Calu3 (cell line): ENCODE results near the gene CACHD1. TPM values are rescaled to one million over a fixed set of nuclear protein-coding genes. Genes with fewer than 3 reads are reported as not detected.

Experiments used
- BruUV-seq: library from RNA; stranded (reverse); fragments of 400-500 nt; replicated peaks from 2 replicates; lab custom pipeline; 2021; lab: Mats Ljungman, UMichigan
- CTCF ChIA-PET: fragments of 300-600 bp; sonication (Branson Sonifier 250); formaldehyde crosslinking; loops from one replicate; lab custom pipeline; 2022; ENCODE audit warnings: antibody characterized with exemption; lab: Charles Lee
- DNase-seq: peaks from one replicate; pipeline ENCODE4 v3.0.0; 2022
- H3K27ac Mint-ChIP-seq: one replicate; pipeline ENCODE4 v1.8.0; 2022; ENCODE audit warnings: mixed read lengths; ENCODE audit not compliant: unreplicated experiment
- H3K27me3 Mint-ChIP-seq: one replicate; pipeline ENCODE4 v1.8.0; 2022; ENCODE audit warnings: mixed read lengths; ENCODE audit not compliant: unreplicated experiment
- H3K36me3 Mint-ChIP-seq: one replicate; pipeline ENCODE4 v1.8.0; 2022; ENCODE audit warnings: mild to moderate bottlenecking, moderate library complexity, mixed read lengths; ENCODE audit not compliant: insufficient read depth, unreplicated experiment
- H3K4me1 Mint-ChIP-seq: one replicate; pipeline ENCODE4 v1.8.0; 2022; ENCODE audit warnings: mild to moderate bottlenecking, low read depth, mixed read lengths; ENCODE audit not compliant: unreplicated experiment
- H3K4me3 Mint-ChIP-seq: one replicate; pipeline ENCODE4 v1.8.0; 2022; ENCODE audit warnings: mild to moderate bottlenecking, low read depth, moderate library complexity, mixed read lengths; ENCODE audit not compliant: unreplicated experiment
- H3K9me3 Mint-ChIP-seq: one replicate; pipeline ENCODE4 v1.8.0; 2022; ENCODE audit warnings: low read depth, mixed read lengths; ENCODE audit not compliant: unreplicated experiment
- intact Hi-C: fragments of 100-400 bp; cut with micrococcal nuclease; formaldehyde crosslinking; loops from one replicate; pipeline ENCODE4 v1.10.0; 2022; ENCODE audit not compliant: unreplicated experiment
- total RNA-seq: library from RNA; stranded (reverse); gene quantifications from 2 replicates; pipeline ENCODE4 v1.2.3, GENCODE V29; 2022
- TF ChIP-seq, protein P1 (sequence below): fragments of 200-600 bp; IDR thresholded peaks from one replicate; pipeline ENCODE4 v1.8.0; 2022; ENCODE audit warnings: antibody characterized with exemption; ENCODE audit not compliant: unreplicated experiment

Gene CACHD1
- total RNA-seq, 1 experiment from 2014 or later = 3.5 TPM

DNA sequence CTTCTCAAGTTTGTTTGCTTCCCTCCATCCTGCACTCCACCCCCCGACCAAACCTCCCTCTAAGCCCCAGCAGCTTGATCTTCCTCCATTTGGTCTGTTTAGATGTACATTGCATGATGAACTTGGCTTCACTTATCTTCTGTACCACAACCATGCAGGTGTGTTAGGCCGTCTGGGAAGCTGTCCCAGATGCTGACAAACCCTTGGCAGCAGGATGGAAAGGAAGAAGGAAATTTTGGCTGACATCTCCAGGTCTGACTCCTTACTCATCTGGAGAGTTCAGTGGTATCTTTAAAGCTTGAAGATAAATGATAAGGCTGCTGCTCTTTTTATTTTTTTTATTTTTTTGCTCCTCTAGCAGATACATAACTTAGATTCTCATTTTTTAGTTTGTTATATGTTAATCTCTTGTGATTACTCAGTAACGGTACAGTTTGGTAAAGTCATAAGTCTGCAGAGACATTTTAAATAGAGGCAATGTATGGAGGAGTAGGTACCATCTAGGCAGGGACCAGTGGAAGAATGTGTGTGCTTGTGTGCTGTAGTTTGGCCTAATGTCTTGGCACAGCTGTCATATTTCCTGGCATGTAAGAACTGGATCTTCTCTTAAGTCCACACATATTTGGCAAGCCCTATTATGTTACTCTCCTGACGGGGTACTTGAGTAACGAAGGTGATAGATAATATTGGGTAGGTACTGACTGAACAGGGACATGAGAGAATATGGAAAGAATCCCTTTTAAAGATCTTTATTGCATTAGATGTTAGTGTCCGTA, 79.7 kb downstream of the CACHD1 start:
- Mint-ChIP-seq H3K4me3 (no peak overlapping the region), H3K27me3 (no peaks in the 10 kb centered on the region), H3K9me3 (no peaks in the 10 kb centered on the region), H3K27ac (no peak overlapping the region), H3K36me3 (no peaks in the 10 kb centered on the region), H3K4me1 (no peaks in the 10 kb centered on the region)
- intact Hi-C loops = loop anchor here (10.0 kb wide), 1 partner anchor 275 kb away; no protein-coding TSS in a partner anchor
- no TSS peak for BruUV-seq
- TF ChIP-seq, protein P1, sequence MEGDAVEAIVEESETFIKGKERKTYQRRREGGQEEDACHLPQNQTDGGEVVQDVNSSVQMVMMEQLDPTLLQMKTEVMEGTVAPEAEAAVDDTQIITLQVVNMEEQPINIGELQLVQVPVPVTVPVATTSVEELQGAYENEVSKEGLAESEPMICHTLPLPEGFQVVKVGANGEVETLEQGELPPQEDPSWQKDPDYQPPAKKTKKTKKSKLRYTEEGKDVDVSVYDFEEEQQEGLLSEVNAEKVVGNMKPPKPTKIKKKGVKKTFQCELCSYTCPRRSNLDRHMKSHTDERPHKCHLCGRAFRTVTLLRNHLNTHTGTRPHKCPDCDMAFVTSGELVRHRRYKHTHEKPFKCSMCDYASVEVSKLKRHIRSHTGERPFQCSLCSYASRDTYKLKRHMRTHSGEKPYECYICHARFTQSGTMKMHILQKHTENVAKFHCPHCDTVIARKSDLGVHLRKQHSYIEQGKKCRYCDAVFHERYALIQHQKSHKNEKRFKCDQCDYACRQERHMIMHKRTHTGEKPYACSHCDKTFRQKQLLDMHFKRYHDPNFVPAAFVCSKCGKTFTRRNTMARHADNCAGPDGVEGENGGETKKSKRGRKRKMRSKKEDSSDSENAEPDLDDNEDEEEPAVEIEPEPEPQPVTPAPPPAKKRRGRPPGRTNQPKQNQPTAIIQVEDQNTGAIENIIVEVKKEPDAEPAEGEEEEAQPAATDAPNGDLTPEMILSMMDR = no peak
- no peak for DNase-seq
- CTCF ChIA-PET = interaction anchor here (0.6 kb wide), 1 partner anchor 40 kb away, joined by 3 read pairs; no protein-coding TSS in a partner anchor

DNA sequence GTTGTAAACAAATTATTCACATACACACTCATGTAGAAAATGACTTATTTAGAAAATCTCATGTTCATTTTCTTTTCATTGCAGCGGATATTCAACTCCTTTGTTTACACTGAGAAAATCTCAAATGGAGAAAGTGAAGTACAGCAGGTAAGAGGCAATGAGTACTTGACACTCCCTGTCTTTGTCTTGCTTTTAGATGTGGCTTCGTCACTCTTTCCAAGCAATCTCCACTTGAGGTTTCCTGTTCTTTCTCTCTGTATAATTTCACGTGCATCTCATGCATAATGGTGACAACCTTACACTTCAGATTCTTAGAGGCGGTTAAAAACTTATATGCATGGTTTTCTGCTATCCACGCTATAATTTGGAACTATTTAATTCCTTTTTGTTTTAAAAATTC, 80.6 kb downstream of the CACHD1 start:
- Mint-ChIP-seq H3K36me3 (no peaks in the 10 kb centered on the region), H3K27ac (no peak overlapping the region), H3K4me1 (no peaks in the 10 kb centered on the region), H3K27me3 (no peaks in the 10 kb centered on the region), H3K4me3 (no peak overlapping the region), H3K9me3 (no peaks in the 10 kb centered on the region)
- TF ChIP-seq, protein P1 = no peak
- intact Hi-C loops = loop anchor here (10.0 kb wide), 1 partner anchor 274 kb away; no protein-coding TSS in a partner anchor
- BruUV-seq = no TSS peak
- CTCF ChIA-PET = no interaction called here
- no peak for DNase-seq

DNA sequence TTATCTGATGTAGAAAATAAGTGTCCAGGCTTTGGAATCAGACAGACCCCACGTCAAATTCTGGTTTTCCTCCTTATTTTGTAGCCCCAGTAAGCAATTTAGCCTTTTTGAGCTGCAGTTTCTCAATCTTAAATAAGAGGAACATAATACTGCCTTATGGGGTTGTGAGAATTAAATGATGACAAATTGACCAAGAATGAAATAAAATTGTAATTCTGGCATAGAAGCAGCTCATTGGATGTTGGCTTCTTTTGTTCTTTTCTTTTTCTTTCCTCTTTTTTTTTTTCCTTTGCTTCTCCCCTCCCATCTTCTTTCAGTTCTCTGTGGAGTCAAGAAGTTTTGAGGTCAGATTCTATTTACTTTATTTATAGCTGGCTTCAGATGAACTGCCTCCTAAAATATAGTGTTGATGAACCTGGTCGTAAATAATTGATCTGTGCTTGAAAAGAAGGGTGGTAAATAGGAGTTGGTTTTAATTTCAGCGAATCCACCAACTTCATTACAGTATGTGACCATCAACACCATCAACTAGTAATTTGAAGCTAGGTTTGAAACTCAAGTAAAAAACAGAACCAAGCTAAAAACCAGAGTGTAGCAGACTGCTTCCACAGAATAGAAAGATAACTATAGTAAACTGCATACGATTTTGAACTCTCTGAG, 81.1 kb downstream of the CACHD1 start:
- CTCF ChIA-PET = interaction anchor here (0.6 to 1.4 kb wide), 2 partner anchors 8 to 125 kb away, joined by 3 to 7 read pairs; no protein-coding TSS in a partner anchor
- no TSS peak for BruUV-seq
- no peaks in the 10 kb centered on the region for H3K9me3 Mint-ChIP-seq
- no peaks in the 10 kb centered on the region for H3K4me1 Mint-ChIP-seq
- intact Hi-C loops = loop anchor here (10.0 kb wide), 1 partner anchor 274 kb away; no protein-coding TSS in a partner anchor
- no peak for DNase-seq
- no peaks in the 10 kb centered on the region for H3K27me3 Mint-ChIP-seq
- TF ChIP-seq, protein P1 = no peak
- H3K4me3 Mint-ChIP-seq = no peak overlapping the region
- H3K27ac Mint-ChIP-seq = no peak overlapping the region
- no peaks in the 10 kb centered on the region for H3K36me3 Mint-ChIP-seq

DNA sequence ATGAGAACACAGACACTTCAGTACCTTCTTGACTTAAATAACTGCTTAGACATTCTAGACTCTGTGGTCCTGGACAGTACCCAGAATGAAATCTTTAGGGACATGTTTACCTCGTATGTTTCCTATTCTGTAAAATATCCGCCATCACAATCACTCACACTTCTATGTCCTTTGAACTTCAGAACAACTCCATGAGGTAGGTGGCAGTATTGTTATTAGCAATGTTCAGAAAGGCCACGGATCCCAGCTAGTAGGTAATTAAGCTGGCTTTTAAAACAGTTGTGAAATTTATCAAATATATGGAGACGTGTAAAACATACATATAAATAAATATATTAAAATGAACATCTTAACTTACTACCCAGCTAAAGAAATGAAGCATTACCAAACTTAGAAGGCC, 83.4 kb downstream of the CACHD1 start:
- CTCF ChIA-PET = no interaction called here
- no TSS peak for BruUV-seq
- Mint-ChIP-seq H3K4me3 (no peak overlapping the region), H3K36me3 (no peaks in the 10 kb centered on the region), H3K9me3 (no peaks in the 10 kb centered on the region), H3K4me1 (no peaks in the 10 kb centered on the region), H3K27ac (no peak overlapping the region), H3K27me3 (no peaks in the 10 kb centered on the region)
- TF ChIP-seq, protein P1 = no peak
- DNase-seq = no peak
- intact Hi-C loops = loop anchor here (1.0 to 10.0 kb wide), 2 partner anchors 122 to 272 kb away; no protein-coding TSS in a partner anchor
